Measurements from ENCODE around the gene PPP6C.
"Not testable (repeated sequence)": the region's sequence is repeated elsewhere in the genome, so short reads cannot be mapped to it uniquely, and the experiment has no call there.

The PPP6C gene

GRCh38 chr9:125200216-125201047 is 10.8 kb upstream of the PPP6C start, which contains the start of gene RABEPK:
TSS of gene RABEPK (plus strand) at chr9:125200542. CDS start at chr9:125203014, 2,472 bp downstream.
- Histone ChIP-seq H3K27ac (ENCODE audit: low read length) (peak within 1 kb of the TSS; percentile 17; the same call in 1 of the 2 replicates), H2AFZ (ENCODE audit: low read depth, low read length) (peak within 1 kb of the TSS; percentile 88), H3K9ac (ENCODE audit: low read length) (peak within 1 kb of the TSS; percentile 76), H3K36me3 (replicated peaks; ENCODE audit: low read depth, low read length) (peaks cover 11% of the 10 kb centered on the region), H4K20me1 (ENCODE audit: insufficient read depth, low read length) (no peaks in the 10 kb centered on the region), H3K4me3 (ENCODE audit: low read length) (peak within 1 kb of the TSS; percentile 85), H3K4me1 (ENCODE audit: low read length) (peaks cover 8% of the 10 kb centered on the region; the same call in 1 of the 2 replicates), H3K79me2 (ENCODE audit: low read length) (peaks cover 10% of the 10 kb centered on the region), H3K4me2 (ENCODE audit: low read length) (peak within 1 kb of the TSS; percentile 91), H3K27me3 (ENCODE audit: low read depth, low read length) (peaks cover 3% of the 10 kb centered on the region; the same call in 1 of the 2 replicates), H3K9me3 (ENCODE audit: insufficient read depth, low read length) (no peaks in the 10 kb centered on the region)
- no peak for TF ChIP-seq EZH2phosphoT487 (IDR thresholded peaks at IDR 0.05; ENCODE audit: low read depth)
- TF ChIP-seq, protein P1, sequence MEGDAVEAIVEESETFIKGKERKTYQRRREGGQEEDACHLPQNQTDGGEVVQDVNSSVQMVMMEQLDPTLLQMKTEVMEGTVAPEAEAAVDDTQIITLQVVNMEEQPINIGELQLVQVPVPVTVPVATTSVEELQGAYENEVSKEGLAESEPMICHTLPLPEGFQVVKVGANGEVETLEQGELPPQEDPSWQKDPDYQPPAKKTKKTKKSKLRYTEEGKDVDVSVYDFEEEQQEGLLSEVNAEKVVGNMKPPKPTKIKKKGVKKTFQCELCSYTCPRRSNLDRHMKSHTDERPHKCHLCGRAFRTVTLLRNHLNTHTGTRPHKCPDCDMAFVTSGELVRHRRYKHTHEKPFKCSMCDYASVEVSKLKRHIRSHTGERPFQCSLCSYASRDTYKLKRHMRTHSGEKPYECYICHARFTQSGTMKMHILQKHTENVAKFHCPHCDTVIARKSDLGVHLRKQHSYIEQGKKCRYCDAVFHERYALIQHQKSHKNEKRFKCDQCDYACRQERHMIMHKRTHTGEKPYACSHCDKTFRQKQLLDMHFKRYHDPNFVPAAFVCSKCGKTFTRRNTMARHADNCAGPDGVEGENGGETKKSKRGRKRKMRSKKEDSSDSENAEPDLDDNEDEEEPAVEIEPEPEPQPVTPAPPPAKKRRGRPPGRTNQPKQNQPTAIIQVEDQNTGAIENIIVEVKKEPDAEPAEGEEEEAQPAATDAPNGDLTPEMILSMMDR (IDR thresholded peaks at IDR 0.05; ENCODE audit: low read depth, low read length) = no peak

- not testable (repeated sequence) for H4K20me1 ChIP-seq (ENCODE audit: insufficient read depth, low read length); H3K27me3 ChIP-seq (ENCODE audit: low read depth, low read length); H3K9me3 ChIP-seq (ENCODE audit: insufficient read depth, low read length); H2AFZ ChIP-seq (ENCODE audit: low read depth, low read length); H3K79me2 ChIP-seq (ENCODE audit: low read length); H3K4me1 ChIP-seq (ENCODE audit: low read length); H3K4me3 ChIP-seq (ENCODE audit: low read length); H3K36me3 ChIP-seq (replicated peaks; ENCODE audit: low read depth, low read length); H3K9ac ChIP-seq (ENCODE audit: low read length); H3K27ac ChIP-seq (ENCODE audit: low read length); H3K4me2 ChIP-seq (ENCODE audit: low read length)
These were observed 6.0 kb upstream of the PPP6C start for GRCh38 chr9:125195591-125195990.

DNA sequence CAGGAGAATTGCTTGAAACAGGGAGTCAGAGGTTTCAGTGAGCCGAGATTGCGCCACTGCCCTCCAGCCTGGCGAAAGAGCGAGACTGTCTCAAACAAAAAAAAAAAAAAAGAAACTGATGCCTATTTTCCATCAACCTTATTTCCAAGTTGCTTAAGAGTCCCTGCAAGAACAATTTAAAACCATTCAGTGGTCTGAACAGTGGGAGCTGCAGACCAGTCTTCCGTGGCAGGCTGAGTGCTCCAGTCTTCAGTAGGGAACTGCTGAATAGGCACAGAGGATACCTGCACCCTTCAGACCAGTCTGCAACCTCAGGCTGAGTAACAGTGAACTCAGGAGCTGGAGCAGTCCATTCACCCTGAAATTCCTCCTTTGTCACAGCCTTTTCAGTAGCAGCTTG is 4.9 kb upstream of the PPP6C start:
- H2AFZ ChIP-seq (ENCODE audit: low read depth, low read length); H3K4me1 ChIP-seq (ENCODE audit: low read length); H3K79me2 ChIP-seq (ENCODE audit: low read length); H3K36me3 ChIP-seq (replicated peaks; ENCODE audit: low read depth, low read length); H3K27me3 ChIP-seq (ENCODE audit: low read depth, low read length); H3K27ac ChIP-seq (ENCODE audit: low read length); H4K20me1 ChIP-seq (ENCODE audit: insufficient read depth, low read length); H3K4me2 ChIP-seq (ENCODE audit: low read length); H3K9ac ChIP-seq (ENCODE audit: low read length); H3K4me3 ChIP-seq (ENCODE audit: low read length); H3K9me3 ChIP-seq (ENCODE audit: insufficient read depth, low read length): not testable (repeated sequence)

DNA sequence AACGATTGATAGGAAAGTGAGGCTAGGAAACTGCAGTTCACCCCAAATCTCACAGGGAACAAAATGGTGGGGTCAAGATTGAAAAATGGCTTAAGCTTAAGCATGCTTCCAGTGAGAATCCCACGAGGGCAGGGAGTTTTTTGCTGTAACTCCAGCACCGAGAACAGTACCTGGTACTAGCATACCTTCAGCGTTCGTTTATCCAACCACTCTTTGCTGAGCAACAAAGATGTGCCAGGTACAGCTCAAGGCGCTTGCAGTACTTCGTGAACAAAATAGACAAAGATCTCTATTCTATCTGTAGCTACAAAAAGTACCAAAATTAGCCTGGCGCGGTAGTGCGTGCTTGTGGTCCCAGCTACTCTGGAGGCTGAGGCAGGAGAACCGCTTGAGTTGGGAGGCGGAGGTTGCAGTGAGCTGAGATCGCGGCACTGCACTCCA is 778 bp upstream of the PPP6C start:
- H3K79me2 ChIP-seq (ENCODE audit: low read length) = peaks cover 51% of the 10 kb centered on the region
- H2AFZ ChIP-seq (ENCODE audit: low read depth, low read length) = peak overlapping the region; percentile 98
- H3K4me1 ChIP-seq (ENCODE audit: low read length) = peaks cover 9% of the 10 kb centered on the region

More for the DNA sequence above, 778 bp upstream of the PPP6C start:
- Histone ChIP-seq H3K27ac (ENCODE audit: low read length) (no peak overlapping the region), H3K4me2 (ENCODE audit: low read length) (peak overlapping the region; percentile 90), H3K27me3 (ENCODE audit: low read depth, low read length) (no peaks in the 10 kb centered on the region), H3K9me3 (ENCODE audit: insufficient read depth, low read length) (no peaks in the 10 kb centered on the region), H3K4me3 (ENCODE audit: low read length) (peak overlapping the region; percentile 84), H4K20me1 (ENCODE audit: insufficient read depth, low read length) (peaks cover 7% of the 10 kb centered on the region; the same call in 1 of the 2 replicates), H3K9ac (ENCODE audit: low read length) (peak overlapping the region; percentile 88), H3K36me3 (replicated peaks; ENCODE audit: low read depth, low read length) (no peaks in the 10 kb centered on the region)
- TF ChIP-seq, protein P1 (IDR thresholded peaks at IDR 0.05; ENCODE audit: low read depth, low read length) = no peak
- TF ChIP-seq EZH2phosphoT487 (IDR thresholded peaks at IDR 0.05; ENCODE audit: low read depth) = no peak
